ENCODE measurements around the gene STARD9. TPM values are rescaled to one million over a fixed set of nuclear protein-coding genes. Genes with fewer than 3 reads are reported as not detected.
A peak's percentile ranks its signal among the peaks of the same experiment; 100 is the strongest.

The STARD9 gene
- total RNA-seq (1 to 10 TPM; 6.5 to 7.6 TPM), polyA plus RNA-seq (1.3 TPM)

GRCh38 chr15:42575188-42576039 lies at the start of gene STARD9:
STARD9 (plus strand) TSS chr15:42575606; CDS start chr15:42575716, 110 bp downstream.
- peaks cover 0 to 2% of the 10 kb centered on the region in 2 donors for H3K27me3 Mint-ChIP-seq
- Histone ChIP-seq H3K27ac (ENCODE audit: low read depth, low read length) (no peak within 1 kb of the TSS), H3K4me3 (ENCODE audit: low read length) (peak within 1 kb of the TSS; percentile 83), H3K9me3 (ENCODE audit: low read length) (no peaks in the 10 kb centered on the region), H3K27me3 (ENCODE audit: insufficient read depth, low read length, poor library complexity, severe bottlenecking) (no peaks in the 10 kb centered on the region), H3K36me3 (ENCODE audit: insufficient read depth, low read length) (no peaks in the 10 kb centered on the region), H3K4me1 (ENCODE audit: insufficient read depth, low read length) (peaks cover 8% of the 10 kb centered on the region)
- no peaks in the 10 kb centered on the region for H3K9me3 Mint-ChIP-seq
- H3K4me1 Mint-ChIP-seq = peaks cover 23 to 31% (median 24%) of the 10 kb centered on the region in 3 donors
- DNase-seq = peak; percentile 91 to 95 (median 94)
- H3K4me3 Mint-ChIP-seq = peak within 1 kb of the TSS; percentile 83 to 97 (median 95)
- CTCF ChIA-PET = interaction anchor here (0.9 to 1.5 kb wide), 3 partner anchors 15 to 147 kb away, joined by 3 read pairs; no protein-coding TSS in a partner anchor
- H3K36me3 Mint-ChIP-seq = peaks cover 0 to 3% (median 0%) of the 10 kb centered on the region in 3 donors
- POLR2A ChIA-PET = interaction anchor here (0.6 to 2.1 kb wide), 4 partner anchors 8 to 84 kb away, joined by 3 to 18 read pairs (median 6); partner anchors contain the start of genes HAUS2, LRRC57 and ZNF106
- H3K27ac Mint-ChIP-seq = peak within 1 kb of the TSS; percentile 61 to 90 (median 82)

GRCh38 chr15:42528970-42529369 lies 46.4 kb upstream of the STARD9 start:
- no peaks in the 10 kb centered on the region for H3K4me1 Mint-ChIP-seq
- Histone ChIP-seq H3K36me3 (ENCODE audit: insufficient read depth, low read length) (peaks cover 10% of the 10 kb centered on the region), H3K4me1 (ENCODE audit: insufficient read depth, low read length) (no peaks in the 10 kb centered on the region), H3K27me3 (ENCODE audit: insufficient read depth, low read length, poor library complexity, severe bottlenecking) (no peaks in the 10 kb centered on the region), H3K4me3 (ENCODE audit: low read length) (no peak overlapping the region), H3K27ac (ENCODE audit: low read depth, low read length) (no peak overlapping the region), H3K9me3 (ENCODE audit: low read length) (no peaks in the 10 kb centered on the region)
- no peaks in the 10 kb centered on the region for H3K9me3 Mint-ChIP-seq
- ChIA-PET POLR2A (no interaction called here), CTCF (no interaction called here)
- H3K4me3 Mint-ChIP-seq = no peak overlapping the region
- H3K36me3 Mint-ChIP-seq = peaks cover 0 to 68% (median 16%) of the 10 kb centered on the region in 3 donors
- no peaks in the 10 kb centered on the region for H3K27me3 Mint-ChIP-seq
- DNase-seq = no peak
- H3K27ac Mint-ChIP-seq = peak overlapping the region in 2 of 8 donors; percentile 17 to 51

GRCh38 chr15:42533246-42533645 lies 42.2 kb upstream of the STARD9 start:
- Histone ChIP-seq H3K4me3 (ENCODE audit: low read length) (no peak overlapping the region), H3K27me3 (ENCODE audit: insufficient read depth, low read length, poor library complexity, severe bottlenecking) (no peaks in the 10 kb centered on the region), H3K27ac (ENCODE audit: low read depth, low read length) (no peak overlapping the region), H3K9me3 (ENCODE audit: low read length) (no peaks in the 10 kb centered on the region), H3K36me3 (ENCODE audit: insufficient read depth, low read length) (peaks cover 10% of the 10 kb centered on the region), H3K4me1 (ENCODE audit: insufficient read depth, low read length) (no peaks in the 10 kb centered on the region)
- H3K4me3 Mint-ChIP-seq = no peak overlapping the region
- H3K27me3 Mint-ChIP-seq = no peaks in the 10 kb centered on the region
- no peak for DNase-seq
- H3K36me3 Mint-ChIP-seq = peaks cover 0 to 68% (median 14%) of the 10 kb centered on the region in 3 donors
- POLR2A ChIA-PET = no interaction called here
- H3K4me1 Mint-ChIP-seq = no peaks in the 10 kb centered on the region
- H3K9me3 Mint-ChIP-seq = no peaks in the 10 kb centered on the region
- no peak overlapping the region for H3K27ac Mint-ChIP-seq
- CTCF ChIA-PET = no interaction called here

GRCh38 chr15:42544853-42545629 lies 30.4 kb upstream of the STARD9 start:
- ChIA-PET POLR2A (interaction anchor here (0.6 kb wide), 2 partner anchors 14 to 27 kb away, joined by 3 read pairs; no protein-coding TSS in a partner anchor), CTCF (interaction anchor here (0.6 to 1.3 kb wide), 3 partner anchors 10 to 945 kb away, joined by 3 read pairs; no protein-coding TSS in a partner anchor)
- Mint-ChIP-seq H3K4me3 (peak overlapping the region in 2 of 7 donors; percentile 41 to 59), H3K36me3 (peaks cover 0 to 58% (median 4%) of the 10 kb centered on the region in 3 donors), H3K27ac (peak overlapping the region in 5 of 8 donors; percentile 2 to 84 (median 44)), H3K27me3 (no peaks in the 10 kb centered on the region), H3K4me1 (peaks cover 41 to 50% (median 48%) of the 10 kb centered on the region in 3 donors), H3K9me3 (no peaks in the 10 kb centered on the region)
- Histone ChIP-seq H3K4me3 (ENCODE audit: low read length) (no peak overlapping the region), H3K27me3 (ENCODE audit: insufficient read depth, low read length, poor library complexity, severe bottlenecking) (no peaks in the 10 kb centered on the region), H3K9me3 (ENCODE audit: low read length) (no peaks in the 10 kb centered on the region), H3K4me1 (ENCODE audit: insufficient read depth, low read length) (peaks cover 29% of the 10 kb centered on the region), H3K27ac (ENCODE audit: low read depth, low read length) (no peak overlapping the region), H3K36me3 (ENCODE audit: insufficient read depth, low read length) (peaks cover 6% of the 10 kb centered on the region)
- DNase-seq = no peak

- Mint-ChIP-seq H3K4me3 (peak overlapping the region; percentile 92 to 99 (median 96)), H3K27ac (peak overlapping the region; percentile 84 to 99 (median 95)), H3K4me1 (peaks cover 48 to 66% (median 66%) of the 10 kb centered on the region in 3 donors), H3K9me3 (no peaks in the 10 kb centered on the region), H3K27me3 (no peaks in the 10 kb centered on the region), H3K36me3 (peaks cover 0 to 48% (median 4%) of the 10 kb centered on the region in 3 donors)
- no peak for DNase-seq
- Histone ChIP-seq H3K4me1 (ENCODE audit: insufficient read depth, low read length) (peaks cover 33% of the 10 kb centered on the region), H3K4me3 (ENCODE audit: low read length) (peak overlapping the region; percentile 100), H3K27me3 (ENCODE audit: insufficient read depth, low read length, poor library complexity, severe bottlenecking) (no peaks in the 10 kb centered on the region), H3K36me3 (ENCODE audit: insufficient read depth, low read length) (peaks cover 6% of the 10 kb centered on the region), H3K27ac (ENCODE audit: low read depth, low read length) (peak overlapping the region; percentile 99), H3K9me3 (ENCODE audit: low read length) (no peaks in the 10 kb centered on the region)
- CTCF ChIA-PET = interaction anchor here (0.8 to 1.3 kb wide), 5 partner anchors 13 to 101 kb away, joined by 3 to 4 read pairs (median 3); partner anchors contain the start of gene ZNF106
- POLR2A ChIA-PET = interaction anchor here (0.6 to 3.0 kb wide), 7 partner anchors 9 to 372 kb away, joined by 3 to 18 read pairs (median 3); partner anchors contain the start of genes SNAP23, STARD9 and ZNF106
These were observed 27.5 kb upstream of the STARD9 start for GRCh38 chr15:42547918-42548248.

GRCh38 chr15:42548249-42549031 lies 27.0 kb upstream of the STARD9 start, which contains the start of the genes HAUS2 and LRRC57:
HAUS2 (plus strand) TSS chr15:42548838; CDS start chr15:42548873, 35 bp downstream.
LRRC57 (minus strand) TSS chr15:42548793; CDS start chr15:42548434, 359 bp downstream.
- POLR2A ChIA-PET = interaction anchor here (0.6 to 3.0 kb wide), 8 partner anchors 8 to 57 kb away, joined by 3 to 18 read pairs (median 4); partner anchors contain the start of genes SNAP23, STARD9 and ZNF106
- Histone ChIP-seq H3K9me3 (ENCODE audit: low read length) (no peaks in the 10 kb centered on the region), H3K27ac (ENCODE audit: low read depth, low read length) (peak within 1 kb of the TSS; percentile 99), H3K27me3 (ENCODE audit: insufficient read depth, low read length, poor library complexity, severe bottlenecking) (no peaks in the 10 kb centered on the region), H3K4me3 (ENCODE audit: low read length) (peak within 1 kb of the TSS; percentile 100), H3K36me3 (ENCODE audit: insufficient read depth, low read length) (peaks cover 6% of the 10 kb centered on the region), H3K4me1 (ENCODE audit: insufficient read depth, low read length) (peaks cover 33% of the 10 kb centered on the region)
- H3K9me3 Mint-ChIP-seq = no peaks in the 10 kb centered on the region
- H3K36me3 Mint-ChIP-seq = peaks cover 0 to 46% (median 4%) of the 10 kb centered on the region in 3 donors
- peak; percentile 80 to 89 (median 87) for DNase-seq
- H3K4me3 Mint-ChIP-seq = peak within 1 kb of the TSS; percentile 92 to 99 (median 96)
- peaks cover 49 to 69% (median 69%) of the 10 kb centered on the region in 3 donors for H3K4me1 Mint-ChIP-seq
- H3K27ac Mint-ChIP-seq = peak within 1 kb of the TSS; percentile 84 to 99 (median 95)
- no peaks in the 10 kb centered on the region for H3K27me3 Mint-ChIP-seq
- CTCF ChIA-PET = interaction anchor here (0.8 to 1.3 kb wide), 5 partner anchors 12 to 101 kb away, joined by 3 to 4 read pairs (median 3); partner anchors contain the start of gene ZNF106
